Heart left ventricle (tissue), 13 donors: ENCODE results near the gene REG3A.

Experiments
- CTCF ChIP-seq, 12 donors: fragments of 200-600 bp; sonication (generic) in 4 of 12; IDR thresholded peaks; one replicate each; pipeline versions ENCODE4 v1.5.0 to v1.8.0; 2018 to 2022; ENCODE audit warnings: antibody characterized with exemption in 12 of 12, mild to moderate bottlenecking in 5 of 12
- POLR2A ChIP-seq, 2 donors: fragments of 450-650 bp; IDR thresholded peaks; one replicate each; pipeline ENCODE4 v1.6.1; 2017; ENCODE audit warnings: antibody characterized with exemption in 2 of 2, mild to moderate bottlenecking in 2 of 2, moderate library complexity in 2 of 2
- donor health status: ischemic (EF 13 %, LVEDD 7.1; RV severe dilation, severe dysfunction).
- donor health status: DM: no; HTN: yes; CAD: no.
- donor health status: DM: no; HTN: no; CAD: no.
- donor health status: ischemic (EF 25% LVEDD 6.9; RV normal size, moderate dysfunction).
- donor health status: ischemic (EF 25% LVEDD 5.7; RV mildly dilated, moderate dysfunction).
- donor health status: ischemic (EF 35%, LVEDD 5.7; RV mildly dilated, moderate dysfunction).
- donor health status: nonischemic (EF 11% LVEDD 7.7; RV severe dilation, severe dysfunction).
- donor health status: DM: yes; HTN: yes; CAD: no.
- donor health status: PGD.
- donor health status: ischemic (EF 29% LVEDD 5.4; RV normal size, mild dysfunction).
- donor health status: nonischemic (EF 23%, LVEDD 6.1; RV moderate dilation, normal function).

DNA sequence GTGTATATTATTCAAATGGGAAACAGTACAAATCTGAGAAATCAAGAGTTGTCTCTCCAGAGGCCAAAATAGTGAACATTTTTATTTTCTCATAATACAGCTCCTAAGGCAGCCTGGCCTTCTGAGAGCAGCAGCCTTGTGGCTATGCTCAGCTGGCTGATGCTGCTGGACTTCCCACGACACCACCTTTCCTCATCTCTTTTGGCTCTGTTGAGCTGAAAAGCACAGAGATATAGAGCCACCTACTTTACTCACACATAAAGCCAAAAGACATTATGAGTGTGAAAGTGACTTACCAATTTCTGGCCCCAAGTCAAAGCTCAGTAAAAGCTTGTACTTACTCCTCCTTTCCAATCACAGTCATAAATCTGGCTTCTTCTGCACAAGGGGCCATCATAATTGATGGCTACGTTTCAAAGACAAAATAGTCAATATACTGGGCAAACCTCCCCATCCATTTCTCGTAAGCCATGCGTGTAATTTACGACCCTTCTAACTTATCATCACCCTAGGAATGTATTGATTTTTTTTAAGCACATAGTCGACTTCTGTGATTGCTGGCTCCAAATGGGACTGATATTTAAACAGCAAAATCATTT is 18.6 kb upstream of the REG3A start:
- TF ChIP-seq CTCF (IDR thresholded peaks at IDR 0.05): no peak
- no peak for TF ChIP-seq POLR2A (IDR thresholded peaks at IDR 0.05)
